Smooth muscle cell (in vitro differentiated cells): ENCODE data around the gene SND1. TPM values are rescaled to one million over a fixed set of nuclear protein-coding genes. Genes with fewer than 3 reads are reported as not detected.

Experiments
- DNase-seq: peaks from one replicate; lab custom pipeline; 2025; ENCODE audit not compliant: unreplicated experiment; lab: John Stamatoyannopoulos, UW
- H2AFZ ChIP-seq: fragments of 200-600 bp; sonication (generic); 2 replicates; pipeline ENCODE4 v1.6.0; 2016; ENCODE audit warnings: antibody characterized with exemption, low read depth, mild to moderate bottlenecking
- H3F3A ChIP-seq: fragments of 200-600 bp; sonication (generic); 2 replicates; pipeline ENCODE4 v1.6.0; 2017; ENCODE audit warnings: antibody characterized with exemption, low read depth
- H3K27ac ChIP-seq: fragments of 200-600 bp; sonication (generic); 2 replicates; pipeline ENCODE4 v1.5.1; 2016; ENCODE audit warnings: low read depth, mild to moderate bottlenecking
- H3K27me3 ChIP-seq: fragments of 200-600 bp; sonication (generic); 2 replicates; pipeline ENCODE4 v1.6.1; 2016; ENCODE audit warnings: low read depth, mild to moderate bottlenecking
- H3K36me3 ChIP-seq: fragments of 200-600 bp; sonication (generic); 2 replicates; pipeline ENCODE4 v1.5.1; 2016; ENCODE audit warnings: low read depth
- H3K4me1 ChIP-seq: fragments of 200-600 bp; sonication (generic); 2 replicates; pipeline ENCODE4 v1.5.1; 2016; ENCODE audit warnings: low read depth
- H3K4me2 ChIP-seq: fragments of 200-600 bp; sonication (generic); 2 replicates; pipeline ENCODE4 v1.6.0; 2016; ENCODE audit warnings: mild to moderate bottlenecking
- H3K4me3 ChIP-seq: fragments of 200-600 bp; sonication (generic); 2 replicates; pipeline ENCODE4 v1.5.1; 2016; ENCODE audit warnings: mild to moderate bottlenecking
- H3K79me2 ChIP-seq: fragments of 200-600 bp; sonication (generic); 2 replicates; pipeline ENCODE4 v1.6.0; 2016; ENCODE audit warnings: low read depth, mild to moderate bottlenecking
- H3K9ac ChIP-seq: fragments of 200-600 bp; sonication (generic); 2 replicates; pipeline ENCODE4 v1.6.0; 2016; ENCODE audit warnings: low read depth
- H3K9me3 ChIP-seq: fragments of 200-600 bp; sonication (generic); replicated peaks from 2 replicates; pipeline ENCODE4 v1.5.1; 2016; ENCODE audit warnings: low read depth
- H4K20me1 ChIP-seq: fragments of 200-600 bp; sonication (generic); 2 replicates; pipeline ENCODE4 v1.6.0; 2016; ENCODE audit warnings: low read depth
- WGBS: methylation state at CpG from one replicate; pipeline ENCODE4 v1.1.7; 2016; ENCODE audit warnings: low lambda C conversion rate; 5-methylcytosine and 5-hydroxymethylcytosine counted together
- polyA plus RNA-seq: library from polyadenylated mRNA; unstranded; fragments of >200 nt; fragmentation: Nextera tagmentation; extraction: Ambion mirVana; gene quantifications from 2 replicates; pipeline ENCODE4 v1.2.1, GENCODE V29; 2016
- total RNA-seq: library from RNA; depleted of rRNA; stranded (reverse); fragments of >200 nt; gene quantifications from 2 replicates; pipeline ENCODE4 v1.2.3, GENCODE V29; 2014
- TF ChIP-seq, protein P1 (sequence below): fragments of 200-600 bp; sonication (generic); IDR thresholded peaks from 2 replicates; pipeline ENCODE4 v1.5.1; 2017; ENCODE audit warnings: borderline replicate concordance, mild to moderate bottlenecking, antibody characterized with exemption; ENCODE audit not compliant: insufficient read depth, poor library complexity, severe bottlenecking

Gene SND1
- total and polyA plus RNA-seq, 2 experiments from 2014 or later = 129 to 136 TPM

DNA sequence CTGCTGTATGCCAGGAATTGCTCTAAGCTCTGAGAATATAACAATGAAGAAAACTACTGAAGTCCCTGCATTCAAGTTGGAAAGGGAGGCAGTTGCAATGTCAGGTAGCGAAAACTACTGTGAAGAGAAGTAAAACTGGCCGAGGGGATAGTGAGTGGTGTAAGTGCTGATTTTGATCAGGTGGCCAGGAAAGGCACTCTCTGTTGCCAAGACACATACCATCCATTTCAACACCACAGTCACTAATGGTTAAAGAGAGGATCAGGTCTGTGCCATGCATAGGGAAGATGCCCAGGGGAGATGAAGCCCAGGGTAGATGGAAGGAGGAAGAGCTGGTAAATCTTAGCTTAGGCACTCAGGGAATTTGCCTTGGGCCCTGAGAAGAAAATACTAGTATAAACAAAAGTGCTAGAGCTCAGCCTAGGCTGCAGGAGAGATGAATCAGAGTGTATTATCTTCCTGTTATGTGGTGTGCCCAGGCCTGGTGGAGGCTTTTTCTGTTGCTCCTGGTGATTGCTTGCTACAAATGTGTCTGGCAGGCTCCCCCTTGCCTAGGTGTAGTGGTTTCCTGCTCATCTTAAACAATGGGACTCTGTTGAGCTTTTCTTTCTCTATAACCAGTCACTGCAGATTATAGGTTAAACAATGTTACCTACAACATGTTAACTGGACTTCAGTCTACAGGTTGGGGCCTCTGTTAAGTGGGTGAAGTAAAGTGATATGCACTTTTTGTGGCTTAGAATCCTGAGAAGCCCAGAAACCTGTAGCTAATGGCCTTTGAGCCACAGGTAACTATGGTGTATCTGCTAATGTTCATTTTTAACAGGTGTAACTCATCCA, 253.7 kb downstream of the SND1 start:
- H3K27ac ChIP-seq = peak overlapping the region; percentile 58
- peaks cover 23% of the 10 kb centered on the region for H3K79me2 ChIP-seq
- H3K9ac ChIP-seq = peak overlapping the region; percentile 7

DNA sequence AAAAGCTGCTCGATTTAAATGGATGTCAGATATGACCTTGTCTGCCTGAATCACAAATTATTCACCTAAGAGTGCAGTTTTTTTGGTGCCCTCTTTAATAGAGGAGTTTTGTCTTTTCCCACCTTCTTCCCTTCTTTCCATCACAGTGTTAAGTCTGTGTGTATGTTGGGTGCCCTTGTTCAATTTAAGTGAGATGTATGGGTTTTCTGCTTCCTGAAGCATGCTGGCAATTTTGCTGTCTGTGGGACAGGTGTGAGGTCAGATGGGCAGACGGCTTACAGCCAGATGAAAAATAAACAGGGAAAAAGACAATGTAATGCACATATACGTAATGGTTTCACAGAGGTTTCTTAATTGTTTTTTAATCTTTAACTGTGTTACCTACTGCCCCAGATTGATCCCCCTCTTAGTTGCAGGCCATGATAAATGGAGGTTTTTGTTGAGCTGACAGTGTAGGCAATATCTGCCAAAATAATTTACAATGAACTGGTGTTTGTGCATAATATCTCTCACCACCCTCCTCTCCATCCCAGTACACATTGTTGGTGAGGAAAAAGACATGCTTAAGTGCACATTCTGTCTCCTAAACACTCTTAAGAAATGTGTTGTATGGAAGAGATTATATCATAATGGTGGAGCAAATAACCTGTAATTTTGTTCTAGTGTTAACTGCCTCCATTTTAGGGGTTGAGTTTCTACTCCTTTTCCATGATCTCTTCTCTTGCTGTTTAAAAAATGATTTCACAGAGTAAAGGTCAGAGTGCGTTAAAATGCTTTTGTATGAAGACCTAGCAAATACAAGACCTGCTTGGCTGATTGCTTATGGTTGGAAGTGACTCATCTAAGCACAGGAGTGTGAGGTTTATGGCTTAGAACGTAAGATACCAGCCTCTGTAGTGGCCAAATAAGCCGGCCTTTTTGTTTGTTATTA, 255.4 kb downstream of the SND1 start:
- H4K20me1 ChIP-seq = peaks cover 100% of the 10 kb centered on the region
- H3K27me3 ChIP-seq = no peaks in the 10 kb centered on the region
- peaks cover 26% of the 10 kb centered on the region for H3K79me2 ChIP-seq
- H3K27ac ChIP-seq = no peak overlapping the region
- DNase-seq = no peak
- peaks cover 22% of the 10 kb centered on the region for H3K4me1 ChIP-seq
- no peaks in the 10 kb centered on the region for H3K36me3 ChIP-seq
- no peak overlapping the region for H2AFZ ChIP-seq
- no peak overlapping the region for H3K4me3 ChIP-seq
- no peaks in the 10 kb centered on the region for H3K9me3 ChIP-seq
- TF ChIP-seq, protein P1, sequence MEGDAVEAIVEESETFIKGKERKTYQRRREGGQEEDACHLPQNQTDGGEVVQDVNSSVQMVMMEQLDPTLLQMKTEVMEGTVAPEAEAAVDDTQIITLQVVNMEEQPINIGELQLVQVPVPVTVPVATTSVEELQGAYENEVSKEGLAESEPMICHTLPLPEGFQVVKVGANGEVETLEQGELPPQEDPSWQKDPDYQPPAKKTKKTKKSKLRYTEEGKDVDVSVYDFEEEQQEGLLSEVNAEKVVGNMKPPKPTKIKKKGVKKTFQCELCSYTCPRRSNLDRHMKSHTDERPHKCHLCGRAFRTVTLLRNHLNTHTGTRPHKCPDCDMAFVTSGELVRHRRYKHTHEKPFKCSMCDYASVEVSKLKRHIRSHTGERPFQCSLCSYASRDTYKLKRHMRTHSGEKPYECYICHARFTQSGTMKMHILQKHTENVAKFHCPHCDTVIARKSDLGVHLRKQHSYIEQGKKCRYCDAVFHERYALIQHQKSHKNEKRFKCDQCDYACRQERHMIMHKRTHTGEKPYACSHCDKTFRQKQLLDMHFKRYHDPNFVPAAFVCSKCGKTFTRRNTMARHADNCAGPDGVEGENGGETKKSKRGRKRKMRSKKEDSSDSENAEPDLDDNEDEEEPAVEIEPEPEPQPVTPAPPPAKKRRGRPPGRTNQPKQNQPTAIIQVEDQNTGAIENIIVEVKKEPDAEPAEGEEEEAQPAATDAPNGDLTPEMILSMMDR = no peak
- H3K9ac ChIP-seq = no peak overlapping the region
- 56% methylated on average over 6 of the region's 6 CpGs for WGBS
- no peak overlapping the region for H3K4me2 ChIP-seq
- H3F3A ChIP-seq = peaks cover 13% of the 10 kb centered on the region

More for the DNA sequence above, 253.7 kb downstream of the SND1 start:
- H3K36me3 ChIP-seq = no peaks in the 10 kb centered on the region
- DNase-seq = no peak
- peak overlapping the region; percentile 50 for H3K4me2 ChIP-seq
- H3K27me3 ChIP-seq = no peaks in the 10 kb centered on the region
- H2AFZ ChIP-seq = no peak overlapping the region
- H4K20me1 ChIP-seq = peaks cover 100% of the 10 kb centered on the region
- TF ChIP-seq, protein P1 = no peak
- H3K4me1 ChIP-seq = peaks cover 37% of the 10 kb centered on the region
- H3K4me3 ChIP-seq = no peak overlapping the region
- peaks cover 18% of the 10 kb centered on the region for H3F3A ChIP-seq
- WGBS = 72% methylated on average over 2 of the region's 2 CpGs
- H3K9me3 ChIP-seq = no peaks in the 10 kb centered on the region

GRCh38 chr7:127908430-127909258, 256.6 kb downstream of the SND1 start:
- no peak overlapping the region for H2AFZ ChIP-seq
- H4K20me1 ChIP-seq = peaks cover 100% of the 10 kb centered on the region
- no peak for DNase-seq
- H3K4me3 ChIP-seq = no peak overlapping the region
- no peak overlapping the region for H3K4me2 ChIP-seq
- no peaks in the 10 kb centered on the region for H3K9me3 ChIP-seq
- WGBS = 86% methylated on average over 4 of the region's 4 CpGs
- no peak overlapping the region for H3K27ac ChIP-seq
- peaks cover 12% of the 10 kb centered on the region for H3F3A ChIP-seq
- TF ChIP-seq, protein P1 = no peak
- H3K79me2 ChIP-seq = peaks cover 27% of the 10 kb centered on the region
- H3K36me3 ChIP-seq = no peaks in the 10 kb centered on the region
- peaks cover 16% of the 10 kb centered on the region for H3K4me1 ChIP-seq
- H3K27me3 ChIP-seq = no peaks in the 10 kb centered on the region
- H3K9ac ChIP-seq = no peak overlapping the region
